Activated gamma-delta T cell treated with Interleukin-2 at 50 U/mL for 16 hours (primary cell): ENCODE measurements around the gene H3-3A.

Source experiments
- DNase-seq: peaks from one replicate; pipeline ENCODE4 v3.0.0-alpha.2; 2020

Gene H3-3A

DNA sequence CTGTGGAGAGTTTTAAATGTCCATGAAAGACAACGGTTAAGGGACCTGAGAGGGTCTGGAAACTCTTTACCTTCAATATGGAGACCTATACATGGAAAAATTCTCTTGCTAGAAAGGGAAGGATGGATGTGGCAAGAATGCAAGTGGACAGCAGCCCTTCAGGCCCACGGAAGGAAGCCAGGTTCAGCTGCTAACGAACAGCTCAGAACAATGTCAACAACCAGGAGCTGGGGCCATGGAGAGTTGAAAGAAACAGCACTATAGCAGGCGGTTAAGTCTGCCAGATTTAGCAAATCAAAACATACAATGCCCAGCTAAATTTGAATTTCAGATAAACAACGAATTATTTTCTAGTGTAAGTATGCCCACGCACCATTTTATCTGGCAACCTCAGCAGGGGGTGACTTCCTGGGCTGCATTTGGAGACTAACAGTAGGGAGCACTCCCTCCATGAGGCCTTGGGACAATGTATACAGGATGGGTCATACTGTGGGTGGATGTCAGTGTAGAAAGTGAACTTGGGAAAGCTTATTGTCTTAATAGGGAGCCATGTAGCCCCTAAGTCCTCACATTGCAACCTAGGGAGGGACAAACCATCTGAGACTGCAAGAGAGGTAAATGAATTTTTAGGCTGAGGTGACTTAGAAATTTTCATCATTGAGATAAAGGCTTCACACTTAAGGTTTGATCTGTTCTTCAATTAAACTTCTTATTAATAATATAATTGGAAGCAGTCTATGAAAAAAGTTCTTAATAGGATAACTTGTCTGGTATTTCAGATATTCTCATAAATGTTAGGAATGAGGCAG lies 7.8 kb upstream of the H3-3A start:
- DNase-seq, result no peak

DNA sequence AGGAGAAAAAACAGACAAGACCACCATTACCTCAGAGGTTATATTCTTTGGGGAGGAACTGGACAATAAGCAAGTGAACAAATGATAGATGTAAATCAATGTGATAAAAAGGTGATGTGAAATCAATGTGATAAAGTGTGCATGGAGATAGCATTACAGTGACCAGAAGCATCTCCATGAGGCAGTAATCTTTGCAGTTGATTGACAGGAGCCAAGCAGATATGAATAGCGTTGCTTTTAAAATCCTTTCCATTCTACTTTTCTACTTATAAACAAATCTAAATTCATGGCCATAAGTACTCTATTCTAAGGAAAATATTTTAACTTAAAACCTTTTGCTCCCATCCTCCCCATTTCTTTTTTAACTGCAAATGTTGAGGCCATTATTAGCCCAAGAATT lies 2.8 kb upstream of the H3-3A start:
- DNase-seq, result no peak

DNA sequence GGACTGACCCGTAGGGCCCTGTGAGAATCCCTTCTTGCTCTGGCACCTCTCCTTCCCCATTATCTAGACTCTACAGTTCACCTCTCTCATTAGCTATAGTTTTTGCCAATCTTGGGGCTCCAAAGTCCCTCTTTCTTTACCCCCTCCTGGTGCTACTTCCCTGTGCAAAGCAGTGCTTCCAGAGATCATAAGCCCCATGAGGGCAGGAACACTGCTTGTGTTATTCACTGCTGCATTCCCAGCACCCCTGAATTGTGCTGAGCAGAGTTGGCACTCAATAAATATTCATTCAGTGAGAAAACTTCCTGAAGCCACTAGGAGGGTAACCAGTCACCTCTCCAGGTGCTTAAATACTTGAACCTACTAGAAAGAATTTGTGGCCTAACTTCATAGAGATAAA lies 2.1 kb upstream of the H3-3A start:
- DNase-seq, result no peak

DNA sequence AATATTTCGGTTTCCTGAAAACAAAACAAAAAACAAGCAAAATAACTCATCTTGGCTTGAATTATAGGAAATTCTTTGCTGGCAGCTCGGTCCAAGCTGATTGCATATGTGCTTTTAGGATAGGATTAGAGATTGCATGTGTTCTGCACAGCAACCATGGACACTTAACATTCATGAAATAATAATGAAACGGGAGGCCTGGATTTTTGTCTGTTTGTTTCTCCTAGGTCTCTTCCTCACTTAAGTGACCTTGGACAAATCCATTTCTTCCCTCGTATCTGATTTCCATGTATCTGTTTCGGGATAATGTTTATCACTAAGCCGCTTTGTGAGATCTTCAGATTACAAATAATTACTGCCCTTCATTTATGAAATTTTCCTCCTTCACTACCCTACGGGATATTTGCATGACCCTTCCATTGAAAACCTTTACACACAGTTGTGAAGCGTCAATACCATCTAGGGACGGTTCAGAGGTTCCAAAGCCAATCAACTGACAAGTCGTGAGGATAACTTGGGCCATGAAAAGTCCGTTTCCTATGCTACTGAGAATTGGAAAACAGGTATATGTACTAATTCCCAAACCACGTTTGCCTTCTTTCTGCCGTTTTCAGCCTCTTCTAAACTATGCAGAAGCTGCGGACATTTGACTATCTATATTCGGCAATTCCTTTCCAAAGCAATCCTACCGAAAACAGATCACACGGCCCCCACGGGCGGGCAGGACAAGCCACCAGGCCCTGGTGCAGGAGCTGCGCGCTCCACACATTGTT lies 1.3 kb upstream of the H3-3A start:
- no peak for DNase-seq

DNA sequence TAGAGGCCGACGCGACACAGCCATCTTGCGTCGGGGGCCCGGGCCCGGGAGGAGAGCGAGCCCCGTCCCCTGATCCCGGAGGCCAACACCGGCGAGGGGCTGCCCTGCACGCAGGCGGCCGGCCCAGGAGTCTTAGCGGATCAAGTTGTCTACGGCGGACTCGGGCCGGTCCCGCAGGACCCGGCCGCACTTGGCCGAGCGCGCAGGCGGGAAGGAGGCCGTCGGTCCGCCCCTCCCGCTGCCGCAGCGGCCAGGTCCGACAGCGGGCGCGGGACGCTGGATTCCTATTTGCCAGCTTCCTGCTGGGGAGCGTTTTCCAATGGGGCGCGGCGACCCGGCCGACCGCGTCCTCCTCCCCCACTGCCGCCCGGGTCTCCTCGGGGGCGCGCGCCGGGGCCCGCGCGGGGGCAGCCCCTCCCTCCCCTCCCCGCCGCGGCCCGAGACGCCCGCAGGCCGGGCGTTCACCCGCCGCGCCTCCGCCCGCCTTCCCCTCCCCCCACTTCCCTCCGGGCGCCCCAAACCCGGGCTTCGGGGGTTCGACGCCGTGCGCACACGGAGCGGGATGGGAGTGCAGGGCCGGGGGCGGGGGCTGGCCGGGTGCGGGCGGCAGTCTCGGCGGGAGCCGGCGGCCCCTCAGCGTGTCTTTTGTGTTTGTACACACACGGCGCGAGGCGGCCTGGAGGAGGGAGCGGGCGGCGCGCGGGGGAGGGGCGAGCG lies 517 bp upstream of the H3-3A start:
- DNase-seq, result peak; percentile 47

DNA sequence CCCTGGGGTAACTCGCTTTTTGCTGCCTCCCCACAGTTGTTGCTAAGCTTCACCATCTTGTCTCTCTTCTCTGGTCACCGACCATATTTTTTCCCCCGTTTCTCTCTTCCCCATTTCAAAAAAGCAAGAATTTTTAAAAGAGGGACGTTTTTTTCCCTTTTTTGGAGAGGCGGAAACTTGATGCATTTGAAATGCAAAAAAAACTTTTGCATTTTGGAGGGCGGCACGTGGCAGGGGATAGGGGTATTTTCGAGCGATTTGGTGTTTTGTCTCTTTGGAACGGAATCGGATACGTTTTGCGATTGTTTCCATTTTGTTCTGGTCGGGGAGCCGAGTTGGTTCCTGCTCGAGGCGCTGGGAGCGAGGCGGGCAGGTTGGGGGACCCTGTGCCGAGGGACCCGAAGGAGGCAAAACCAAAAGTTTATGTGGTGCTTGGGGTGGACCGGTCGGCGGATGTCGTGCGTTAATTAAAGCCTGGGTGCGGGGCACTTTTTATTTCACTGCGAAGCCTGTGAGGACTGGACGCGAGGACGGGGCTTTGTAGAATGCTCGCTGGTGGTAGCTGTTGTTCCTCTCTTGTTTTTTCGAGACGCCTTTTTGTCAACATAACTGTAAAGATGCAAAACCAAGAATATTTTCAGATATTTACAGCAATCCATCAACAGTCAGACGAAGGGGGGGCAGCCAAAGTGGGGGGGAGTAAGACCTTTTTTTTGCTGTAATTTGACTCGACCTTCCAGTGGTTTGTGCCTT lies 884 bp downstream of the H3-3A start:
- DNase-seq, result peak; percentile 41

DNA sequence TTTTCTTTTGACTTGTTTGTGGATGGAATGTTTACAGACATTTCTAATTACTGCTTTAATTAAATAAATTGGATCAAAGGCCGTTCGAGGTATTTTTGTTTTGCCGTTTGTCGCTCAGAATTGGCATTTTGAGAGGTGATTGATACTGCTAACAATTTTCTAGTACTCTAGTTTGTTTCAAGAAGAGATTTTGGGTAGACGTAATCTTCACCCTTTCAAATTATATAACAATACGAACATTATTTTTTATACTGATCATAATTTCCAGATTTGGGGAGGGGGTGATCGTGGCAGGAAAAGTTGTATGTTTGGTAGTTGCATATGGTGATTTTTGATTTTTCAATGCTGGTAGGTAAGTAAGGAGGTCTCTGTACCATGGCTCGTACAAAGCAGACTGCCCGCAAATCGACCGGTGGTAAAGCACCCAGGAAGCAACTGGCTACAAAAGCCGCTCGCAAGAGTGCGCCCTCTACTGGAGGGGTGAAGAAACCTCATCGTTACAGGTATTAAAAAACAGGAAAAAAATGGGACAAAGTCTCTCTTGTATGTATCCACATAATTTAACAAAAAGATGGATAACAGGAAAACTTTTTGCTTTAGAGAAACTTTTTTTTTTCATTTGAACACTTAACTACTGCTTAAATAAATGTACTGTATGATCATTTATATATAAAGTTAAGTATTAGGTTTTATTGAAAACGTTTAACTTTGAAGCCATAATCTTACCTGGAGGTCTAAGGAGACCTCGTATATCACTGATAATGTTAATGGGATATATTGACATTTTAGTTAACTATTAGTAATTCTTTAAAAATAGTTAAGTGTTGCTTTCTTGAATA lies 1.7 kb downstream of the H3-3A start:
- DNase-seq, result no peak

DNA sequence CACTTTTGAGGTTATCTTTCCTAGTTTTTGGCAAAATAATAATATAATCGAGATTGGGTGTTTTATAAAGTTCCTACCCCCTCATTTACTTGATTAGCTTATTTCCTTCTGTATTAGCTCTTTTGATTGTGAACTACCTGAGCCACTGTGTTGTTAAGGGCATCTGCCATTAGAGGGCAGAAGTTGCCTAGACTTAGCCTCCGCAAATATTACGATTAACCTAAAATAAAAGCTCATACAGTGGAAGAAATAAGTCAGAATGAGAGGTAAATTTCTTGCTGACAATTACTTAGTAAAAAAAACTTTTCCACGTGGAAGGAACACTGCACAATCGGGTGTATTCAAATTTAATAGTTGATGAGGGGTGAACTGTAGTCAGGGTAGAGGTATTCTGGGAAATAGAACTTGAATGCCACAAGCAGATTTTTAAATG lies 2.3 kb downstream of the H3-3A start:
- DNase-seq, result peak; percentile 26

DNA sequence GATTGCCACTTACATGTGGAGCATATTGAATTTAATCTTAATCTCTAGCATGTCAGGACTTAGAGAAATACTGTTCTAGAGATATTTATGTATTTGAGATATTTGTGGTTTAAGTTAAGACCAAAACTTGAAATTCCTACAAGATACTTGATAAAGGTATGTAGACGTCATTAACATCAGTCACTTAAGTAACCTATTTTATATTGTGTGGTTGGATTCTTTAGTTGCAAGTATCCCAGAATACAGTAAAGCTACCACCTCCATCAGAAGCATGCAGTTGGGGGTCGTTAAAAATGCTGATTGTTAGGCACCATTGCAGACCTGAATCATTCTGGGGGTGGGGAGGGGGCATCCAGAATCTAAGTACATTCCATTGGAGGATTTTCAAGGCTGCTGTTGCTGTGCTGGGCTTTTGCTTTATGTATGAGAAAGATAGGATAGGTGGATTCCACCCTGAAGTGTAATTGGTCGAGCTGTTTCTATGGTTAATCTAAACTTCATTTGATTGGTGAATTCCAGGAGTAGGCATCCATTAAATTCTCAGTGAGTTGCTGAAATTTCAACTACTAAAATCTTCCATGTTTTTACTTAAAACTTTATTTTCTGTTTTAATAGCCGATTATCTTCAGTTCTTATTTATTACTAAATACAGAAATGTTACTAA lies 4.0 kb downstream of the H3-3A start:
- no peak for DNase-seq

DNA sequence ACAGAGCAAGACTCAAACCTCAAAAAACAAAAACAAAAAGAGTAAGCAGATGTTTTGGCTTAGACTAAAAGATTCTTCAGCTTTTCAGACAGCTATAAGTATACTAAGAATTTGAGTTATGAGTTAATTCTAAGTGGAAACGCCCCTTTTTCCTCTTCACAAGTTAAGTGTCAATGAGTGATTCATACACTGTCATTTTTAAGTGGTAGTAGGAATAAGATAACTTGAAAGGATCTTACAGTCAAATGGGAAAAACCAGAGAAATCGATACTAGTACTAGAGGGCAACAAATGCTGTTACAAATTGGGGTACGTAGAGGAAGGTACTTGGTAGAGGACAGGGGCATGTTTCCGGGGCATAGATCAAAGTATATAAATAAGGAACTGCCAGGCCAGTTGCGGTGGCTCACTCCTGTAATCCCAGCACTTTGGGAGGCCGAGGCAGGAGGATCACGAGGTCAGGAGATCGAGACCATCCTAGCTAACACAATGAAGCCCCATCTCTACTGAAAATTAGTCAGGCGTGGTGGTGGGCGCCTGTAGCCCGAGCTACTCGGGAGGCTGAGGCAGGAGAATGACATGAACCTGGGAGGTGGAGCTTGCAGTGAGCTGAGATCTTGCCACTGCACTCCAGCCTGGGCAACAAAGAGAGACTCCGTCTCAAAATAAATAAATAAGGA lies 7.4 kb downstream of the H3-3A start:
- DNase-seq, result no peak

DNA sequence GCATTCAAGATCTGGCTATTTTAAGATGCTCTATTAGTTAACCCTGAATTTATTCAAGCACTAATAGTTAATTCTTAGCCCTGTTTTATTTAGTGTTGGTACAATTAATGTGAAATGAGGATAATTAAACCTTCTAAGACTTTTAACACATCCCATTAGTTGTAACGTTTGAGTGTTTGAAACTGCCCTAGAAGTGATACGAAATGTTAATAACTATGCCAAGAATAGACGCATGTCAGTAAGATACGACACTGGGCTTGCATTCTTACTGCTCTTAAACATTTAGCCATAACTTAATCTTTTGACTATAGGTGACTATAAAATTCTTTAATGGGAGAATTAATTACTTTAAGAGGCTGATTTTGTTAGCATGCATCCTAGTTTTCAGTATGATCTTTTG lies 9.8 kb downstream of the H3-3A start:
- DNase-seq, result no peak

DNA sequence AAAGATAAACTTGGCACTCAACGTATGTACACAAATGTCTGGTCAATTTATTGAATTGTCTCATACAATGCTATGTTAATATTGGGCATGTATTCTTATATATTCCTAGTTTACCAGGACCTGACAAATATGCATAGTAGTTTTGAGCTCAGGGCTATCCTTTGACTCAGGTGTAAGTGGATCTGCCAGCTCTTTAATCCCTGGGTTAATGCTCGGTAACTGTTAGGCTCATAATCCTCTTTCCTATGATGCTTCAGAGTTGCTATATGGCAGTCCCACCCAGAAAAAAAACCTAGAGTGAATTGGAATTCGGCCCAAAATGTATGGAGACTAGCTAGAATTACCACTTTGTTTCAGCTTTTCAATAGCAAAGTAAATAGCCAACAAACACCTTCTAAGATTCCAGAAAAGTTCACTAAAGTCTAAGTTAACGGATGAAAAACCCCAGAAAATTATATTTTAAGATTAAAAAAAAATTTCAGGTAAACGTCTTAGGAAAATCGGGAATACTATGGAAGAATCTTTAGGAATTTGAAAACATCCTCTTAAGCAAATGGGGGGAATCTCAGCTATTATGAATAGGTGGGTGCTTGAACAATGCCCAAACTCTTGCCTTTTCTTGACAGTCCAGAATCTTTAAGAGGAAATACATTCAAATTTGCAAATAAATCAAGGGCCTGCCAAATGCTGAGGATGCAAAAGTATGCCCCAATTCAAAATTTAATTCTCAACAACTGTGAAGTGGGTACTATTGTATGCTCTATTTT lies 10.9 kb downstream of the H3-3A start:
- DNase-seq, result no peak

DNA sequence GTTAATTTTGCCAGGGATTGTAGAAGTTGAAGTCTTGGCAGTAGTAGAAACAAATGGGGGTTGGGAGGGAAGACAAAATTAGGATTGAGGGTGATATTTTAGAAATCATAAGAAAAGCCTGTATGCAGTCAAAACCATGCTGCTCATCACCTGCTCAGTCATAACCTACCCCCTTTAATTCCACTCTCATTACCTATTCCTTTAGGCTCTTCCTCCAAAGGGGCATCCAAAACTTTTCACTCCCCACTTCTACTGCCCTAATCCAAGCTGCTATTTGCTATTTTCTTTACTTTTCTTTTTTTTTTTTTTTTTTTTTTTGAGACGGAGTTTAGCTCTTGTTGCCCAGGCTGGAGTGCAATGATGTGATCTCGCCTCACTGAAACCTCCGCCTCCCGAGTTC lies 11.5 kb downstream of the H3-3A start:
- no peak for DNase-seq

DNA sequence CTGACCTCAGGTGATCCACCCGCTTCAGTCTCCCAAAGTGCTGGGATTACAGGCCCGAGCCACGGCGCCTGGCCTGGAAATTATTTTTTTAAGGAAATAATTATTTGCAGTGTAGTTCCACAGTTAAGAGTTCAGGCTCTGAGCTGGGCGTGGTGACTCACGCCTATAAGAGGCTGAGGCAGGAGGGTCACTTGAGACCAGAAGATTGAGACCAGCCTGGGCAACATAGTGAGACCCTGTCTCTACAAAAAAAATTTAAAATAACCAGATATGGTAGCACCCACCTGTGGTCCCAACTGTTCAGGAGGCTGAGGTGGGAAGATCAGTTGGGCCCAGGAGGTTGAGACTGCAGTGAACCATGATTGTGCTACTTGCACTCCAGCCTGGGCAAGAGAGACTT lies 13.9 kb downstream of the H3-3A start:
- no peak for DNase-seq

DNA sequence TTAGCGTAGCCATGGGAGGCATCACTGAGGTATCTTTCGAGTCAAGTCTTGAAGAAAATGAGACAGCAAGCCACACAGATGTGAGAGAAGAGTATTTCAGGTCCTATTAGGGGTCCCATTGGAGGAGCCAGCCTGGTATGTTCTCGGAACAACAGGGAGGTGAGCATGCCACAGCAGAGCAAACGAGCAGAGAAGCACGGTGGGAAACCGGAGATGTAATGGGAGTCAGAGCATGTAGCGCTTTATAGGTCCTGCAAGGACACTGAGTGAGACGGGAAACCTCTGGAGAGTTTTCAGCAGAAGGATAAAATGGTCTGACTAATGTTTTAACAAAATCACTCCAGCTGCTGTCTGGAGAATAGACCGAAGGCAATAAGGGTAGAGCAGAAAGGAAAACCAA lies 15.9 kb downstream of the H3-3A start:
- DNase-seq, result no peak

DNA sequence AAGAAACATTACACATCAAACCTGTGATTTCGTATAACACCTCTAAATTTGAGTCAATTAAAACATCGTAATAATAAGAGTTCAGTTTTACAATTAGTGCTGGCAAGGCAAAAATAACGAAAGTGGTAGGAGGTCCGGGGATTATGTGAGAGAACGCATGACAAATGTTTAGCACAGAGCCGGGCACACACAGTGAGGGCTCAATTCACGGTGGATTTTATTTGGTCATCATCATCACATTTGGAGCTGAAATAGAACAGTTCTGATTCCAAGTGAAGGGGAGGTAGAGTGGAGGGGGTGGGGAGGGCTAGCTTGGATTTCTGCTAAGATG lies 20.0 kb downstream of the H3-3A start:
- no peak for DNase-seq

DNA sequence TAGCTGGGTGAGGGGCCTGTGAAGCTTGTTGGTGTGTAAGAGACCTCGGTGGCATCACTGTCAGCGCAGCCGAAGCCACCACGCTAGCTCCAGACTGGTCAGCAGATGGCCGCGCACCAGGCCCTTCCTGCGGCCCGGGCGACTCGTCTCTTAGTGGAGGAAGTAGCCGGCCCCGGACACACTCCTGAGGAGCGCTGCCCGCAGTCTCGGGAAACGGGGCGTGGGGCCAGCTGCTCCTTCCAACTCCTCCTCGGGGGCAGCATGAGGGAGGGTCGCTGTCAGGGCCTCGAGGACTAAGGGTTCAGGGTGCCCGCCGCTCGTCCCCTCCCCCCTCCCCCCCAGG lies 20.4 kb downstream of the H3-3A start:
- DNase-seq, result no peak

DNA sequence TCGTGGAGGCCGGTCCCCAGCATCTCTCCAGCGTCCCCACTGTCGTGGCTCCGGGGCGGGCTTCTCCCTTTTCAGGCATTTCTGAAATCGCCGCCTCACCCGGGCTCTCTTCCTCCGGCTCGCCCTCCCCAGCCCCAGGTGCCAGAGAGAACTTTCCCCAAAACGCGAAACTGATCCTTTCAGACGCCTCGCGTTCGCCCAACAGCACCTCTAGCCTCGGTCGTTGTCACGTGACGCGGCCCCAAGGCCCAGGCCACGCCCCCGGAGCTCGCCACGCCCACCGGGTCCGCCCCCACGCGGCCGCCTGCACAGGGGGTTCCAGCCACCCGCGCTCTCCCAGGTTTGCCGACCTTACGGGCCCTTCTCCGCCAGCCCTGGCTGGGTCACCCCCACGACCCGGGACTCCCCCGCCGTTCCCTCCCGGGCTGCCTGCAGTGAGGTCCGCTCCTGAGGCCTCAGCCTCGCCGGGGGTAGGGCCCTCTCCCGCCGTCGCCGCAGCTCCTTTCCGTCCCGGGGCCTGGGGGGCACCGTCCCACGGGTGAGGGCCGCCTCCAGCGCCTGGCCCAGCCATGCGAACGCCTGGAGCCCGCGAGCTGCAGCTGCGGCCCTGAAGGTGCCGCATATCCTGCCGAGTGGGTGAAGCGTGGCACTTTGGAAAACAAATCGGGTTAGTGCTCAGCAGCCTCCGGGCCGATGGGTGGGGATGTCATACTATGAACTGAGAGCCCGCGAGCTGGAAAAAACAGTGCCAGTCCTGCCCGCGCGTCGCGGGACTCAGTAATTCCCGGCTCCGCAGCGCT lies 21.0 kb downstream of the H3-3A start:
- DNase-seq, result peak; percentile 92

DNA sequence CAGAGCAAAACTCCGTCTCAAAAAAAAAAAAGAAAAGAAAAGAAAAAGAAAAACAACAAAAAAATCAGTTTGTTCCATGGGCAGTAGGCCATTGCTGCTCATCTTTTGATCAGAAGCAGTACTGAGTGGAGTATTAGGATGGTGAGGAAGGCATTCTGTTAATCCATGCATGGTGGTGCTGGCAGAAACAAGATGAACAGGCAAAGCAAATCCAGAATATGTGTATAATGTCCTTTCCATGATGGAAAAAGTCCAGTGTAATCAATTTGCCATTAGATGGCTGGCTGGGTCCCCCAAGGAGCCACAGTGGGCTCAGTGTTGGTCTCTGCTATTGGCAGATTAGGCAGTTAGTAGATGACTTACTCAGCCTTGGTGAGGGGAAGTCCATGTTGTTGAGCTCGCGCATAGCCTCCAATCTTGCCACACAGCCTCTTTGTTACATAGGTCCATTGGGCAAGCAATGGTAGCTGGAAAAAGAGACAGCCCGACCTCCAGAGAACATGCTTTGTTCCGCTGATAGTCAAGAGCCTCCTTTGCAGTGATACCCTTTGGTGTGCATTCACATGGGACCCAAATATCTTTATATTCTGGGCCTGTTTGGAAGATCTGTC lies 23.3 kb downstream of the H3-3A start:
- no peak for DNase-seq
